Upper lobe of left lung (tissue), 6 donors: ENCODE measurements around the gene FRMD5. TPM values are rescaled to one million over a fixed set of nuclear protein-coding genes. Genes with fewer than 3 reads are reported as not detected.
A peak's percentile ranks its signal among the peaks of the same experiment; 100 is the strongest.

Experiments used
- ATAC-seq, 2 donors: fragments of 200-7000 bp; cut with Tn5 transposase; one replicate each; pipeline ENCODE4 v1.9.1; 2022; ENCODE audit warnings: mild to moderate bottlenecking in 2 of 2, moderate library complexity in 2 of 2; ENCODE audit not compliant: low FRiP score in 2 of 2
- DNase-seq, 2 donors: peaks; one replicate each; pipeline ENCODE4 v3.0.0-alpha.2; 2019 to 2020
- H3K27ac ChIP-seq, 4 donors: fragments of 200-600 bp; sonication (generic); one replicate each; pipeline ENCODE4 v1.5.1; 2016 to 2019
- H3K27me3 ChIP-seq, 4 donors: fragments of 200-600 bp; sonication (generic); one replicate each; pipeline ENCODE4 v1.5.1; 2017 to 2019
- H3K36me3 ChIP-seq, 4 donors: fragments of 200-600 bp; sonication (generic); one replicate each; pipeline ENCODE4 v1.5.1; 2016 to 2019
- H3K4me1 ChIP-seq, 4 donors: fragments of 200-600 bp; sonication (generic); one replicate each; pipeline ENCODE4 v1.5.1; 2018 to 2019
- H3K4me3 ChIP-seq, 4 donors: fragments of 200-600 bp; sonication (generic); one replicate each; pipeline ENCODE4 v1.5.1; 2017 to 2019; ENCODE audit warnings: mild to moderate bottlenecking in 2 of 4, moderate library complexity in 1 of 4
- H3K9me3 ChIP-seq, 4 donors: fragments of 200-600 bp; sonication (generic); one replicate each; pipeline ENCODE4 v1.5.1; 2018 to 2019
- EP300 ChIP-seq, 4 donors: sonication (generic); formaldehyde crosslinking; IDR thresholded peaks; one replicate each; pipeline ENCODE4 v1.5.1; 2017; ENCODE audit warnings: antibody characterized with exemption in 4 of 4, control low read depth in 2 of 4
- POLR2A ChIP-seq, 4 donors: fragments of 450-650 bp; IDR thresholded peaks; one replicate each; pipeline ENCODE4 v1.5.1; 2016 to 2017; ENCODE audit warnings: antibody characterized with exemption in 4 of 4, mild to moderate bottlenecking in 2 of 4
- POLR2AphosphoS5 ChIP-seq, 2 donors: sonication (generic); formaldehyde crosslinking; IDR thresholded peaks; one replicate each; pipeline ENCODE4 v1.5.1; 2017; ENCODE audit warnings: antibody characterized with exemption in 2 of 2
- WGBS, 2 donors: methylation state at CpG; one replicate each; pipeline ENCODE4 v1.1.5; 2017 to 2018; 5-methylcytosine and 5-hydroxymethylcytosine counted together
- total RNA-seq, 6 donors: library from RNA; depleted of rRNA in 4 of 6; stranded (reverse); fragments of >200 nt in 4 of 6; gene quantifications; one replicate each; pipeline versions ENCODE4 v1.1.0 to v1.2.1, GENCODE V29; 2016 to 2021
- TF ChIP-seq, protein P1 (sequence below), 6 experiments: fragments of 450-650 bp in 4 of 6; fragments of 200-600 bp in 2 of 6; sonication (generic) in 2 of 6; IDR thresholded peaks; one replicate each; pipeline ENCODE4 v1.5.1; 2016 to 2019; ENCODE audit warnings: antibody characterized with exemption in 6 of 6
- donor health status: DM: no; HTN: no; CAD: no; lungs with moderate emphysema.
- donor health status: DM: no; HTN: yes; CAD: no; lungs with severe emphysema.

Gene FRMD5
- total RNA-seq, 6 donors from 2014 or later = 0.15 to 1.3 (median 0.99) TPM; not detected in 2

DNA sequence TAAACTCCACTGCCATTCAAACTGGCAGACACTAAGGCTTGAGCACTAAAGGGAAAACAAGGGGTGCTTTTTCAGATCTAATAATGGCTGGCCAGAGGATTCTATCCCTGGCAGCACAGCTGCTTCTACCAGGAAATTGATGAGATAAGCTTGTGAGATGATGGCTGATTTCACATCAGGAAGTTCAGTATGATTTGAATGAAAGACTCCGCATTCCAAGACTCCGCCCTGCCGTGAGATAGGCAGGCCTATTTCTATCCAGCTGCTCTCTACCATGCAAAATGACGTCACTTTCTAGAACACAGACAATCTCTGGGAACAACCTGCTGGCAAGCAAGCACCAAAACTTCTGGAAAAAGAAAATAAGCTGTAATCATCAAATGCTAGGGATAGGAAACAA lies 196.5 kb downstream of the FRMD5 start:
- Histone ChIP-seq H3K27ac (peak overlapping the region in 1 of 4 donors; percentile 4), H3K4me3 (no peak overlapping the region)

GRCh38 chr15:43991206-43991605 lies 203.9 kb downstream of the FRMD5 start:
- TF ChIP-seq POLR2A (IDR thresholded peaks at IDR 0.05) (no peak), EP300 (IDR thresholded peaks at IDR 0.05) (no peak), POLR2AphosphoS5 (IDR thresholded peaks at IDR 0.05) (no peak)
- TF ChIP-seq, protein P1, sequence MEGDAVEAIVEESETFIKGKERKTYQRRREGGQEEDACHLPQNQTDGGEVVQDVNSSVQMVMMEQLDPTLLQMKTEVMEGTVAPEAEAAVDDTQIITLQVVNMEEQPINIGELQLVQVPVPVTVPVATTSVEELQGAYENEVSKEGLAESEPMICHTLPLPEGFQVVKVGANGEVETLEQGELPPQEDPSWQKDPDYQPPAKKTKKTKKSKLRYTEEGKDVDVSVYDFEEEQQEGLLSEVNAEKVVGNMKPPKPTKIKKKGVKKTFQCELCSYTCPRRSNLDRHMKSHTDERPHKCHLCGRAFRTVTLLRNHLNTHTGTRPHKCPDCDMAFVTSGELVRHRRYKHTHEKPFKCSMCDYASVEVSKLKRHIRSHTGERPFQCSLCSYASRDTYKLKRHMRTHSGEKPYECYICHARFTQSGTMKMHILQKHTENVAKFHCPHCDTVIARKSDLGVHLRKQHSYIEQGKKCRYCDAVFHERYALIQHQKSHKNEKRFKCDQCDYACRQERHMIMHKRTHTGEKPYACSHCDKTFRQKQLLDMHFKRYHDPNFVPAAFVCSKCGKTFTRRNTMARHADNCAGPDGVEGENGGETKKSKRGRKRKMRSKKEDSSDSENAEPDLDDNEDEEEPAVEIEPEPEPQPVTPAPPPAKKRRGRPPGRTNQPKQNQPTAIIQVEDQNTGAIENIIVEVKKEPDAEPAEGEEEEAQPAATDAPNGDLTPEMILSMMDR (IDR thresholded peaks at IDR 0.05) = no peak
- H3K4me1 ChIP-seq = no peaks in the 10 kb centered on the region
- H3K36me3 ChIP-seq = no peaks in the 10 kb centered on the region
- no peaks in the 10 kb centered on the region for H3K27me3 ChIP-seq
- DNase-seq (no peak), ATAC-seq (no peak)
- 73 to 92% methylated on average over 2 of the region's 2 CpGs for WGBS, 2 donors
- H3K27ac ChIP-seq = no peak overlapping the region
- H3K4me3 ChIP-seq = no peak overlapping the region
- no peaks in the 10 kb centered on the region for H3K9me3 ChIP-seq

More for the DNA sequence above, 196.5 kb downstream of the FRMD5 start:
- no peaks in the 10 kb centered on the region for H3K27me3 ChIP-seq
- TF ChIP-seq POLR2AphosphoS5 (IDR thresholded peaks at IDR 0.05) = no peak
- peak in 1 of 4 donors; percentile 20 for TF ChIP-seq EP300 (IDR thresholded peaks at IDR 0.05)
- DNase-seq (no peak), ATAC-seq (peak in 1 of 2 donors; percentile 89)
- H3K36me3 ChIP-seq = no peaks in the 10 kb centered on the region
- H3K9me3 ChIP-seq = no peaks in the 10 kb centered on the region
- 56 to 62% methylated on average over 4 of the region's 4 CpGs for WGBS, 2 donors
- H3K4me1 ChIP-seq = peaks cover 0 to 7% (median 7%) of the 10 kb centered on the region in 4 donors

DNA sequence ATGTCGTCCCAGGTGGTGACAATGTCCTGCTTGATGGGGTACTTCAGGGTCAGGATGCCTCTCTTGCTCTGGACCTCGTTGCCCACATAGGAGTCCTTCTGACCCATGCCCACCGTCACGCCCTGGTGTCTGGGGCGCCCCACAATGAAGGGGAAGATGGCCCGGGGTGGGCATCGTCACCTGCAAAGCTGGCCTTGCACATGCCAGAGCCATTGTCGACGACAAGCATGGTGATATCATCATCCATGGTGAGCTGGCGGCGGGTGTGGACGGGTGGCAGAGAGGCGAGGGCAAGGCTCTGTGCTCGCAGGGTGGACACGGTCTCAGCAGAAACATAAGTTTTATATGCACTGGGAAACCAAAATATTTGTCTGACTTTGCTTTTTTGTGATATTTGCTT lies 205.1 kb downstream of the FRMD5 start:
- H3K36me3 ChIP-seq = no peaks in the 10 kb centered on the region
- no peak overlapping the region for H3K27ac ChIP-seq
- no peaks in the 10 kb centered on the region for H3K9me3 ChIP-seq
- no peaks in the 10 kb centered on the region for H3K27me3 ChIP-seq
- 91 to 94% methylated on average over 15 of the region's 15 CpGs for WGBS, 2 donors
- no peak for ATAC-seq
- TF ChIP-seq, protein P1 (IDR thresholded peaks at IDR 0.05) = no peak
- TF ChIP-seq POLR2AphosphoS5 (IDR thresholded peaks at IDR 0.05) (no peak), POLR2A (IDR thresholded peaks at IDR 0.05) (no peak)
- no peak overlapping the region for H3K4me3 ChIP-seq
- DNase-seq = peak in 1 of 2 donors; percentile 59
- H3K4me1 ChIP-seq = no peaks in the 10 kb centered on the region

DNA sequence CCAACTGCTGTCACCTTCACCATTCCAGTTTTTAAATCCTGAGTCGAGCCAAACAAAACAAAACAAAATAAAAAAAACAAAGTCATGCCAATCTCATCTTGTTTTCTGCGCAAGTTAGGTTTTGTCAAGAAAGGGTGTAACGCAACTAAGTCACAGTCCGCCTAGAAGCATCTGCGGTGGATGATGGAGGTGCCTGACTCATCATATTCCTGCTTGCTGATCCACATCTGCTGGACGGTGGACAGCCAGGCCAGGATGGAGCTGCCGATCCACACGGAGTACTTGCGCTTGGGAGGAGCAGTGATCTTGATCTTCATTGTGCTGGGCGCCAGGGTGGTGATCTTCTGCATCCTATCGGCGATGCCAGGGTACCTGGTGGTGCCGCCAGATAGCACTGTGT lies 206.2 kb downstream of the FRMD5 start:
- no peak overlapping the region for H3K4me3 ChIP-seq
- no peaks in the 10 kb centered on the region for H3K27me3 ChIP-seq
- 95 to 97% methylated on average over 12 to 13 of the region's 13 CpGs for WGBS, 2 donors
- no peak for ATAC-seq
- no peaks in the 10 kb centered on the region for H3K4me1 ChIP-seq
- no peak overlapping the region for H3K27ac ChIP-seq
- no peak for DNase-seq
- H3K9me3 ChIP-seq = no peaks in the 10 kb centered on the region
- no peak for TF ChIP-seq POLR2A (IDR thresholded peaks at IDR 0.05)
- H3K36me3 ChIP-seq = no peaks in the 10 kb centered on the region

- 83% methylated on average over 1 of the region's 1 CpG for WGBS, 2 donors
- TF ChIP-seq EP300 (IDR thresholded peaks at IDR 0.05) = no peak
- TF ChIP-seq POLR2A (IDR thresholded peaks at IDR 0.05) = no peak
- TF ChIP-seq, protein P1 (IDR thresholded peaks at IDR 0.05) = no peak
- no peak for TF ChIP-seq POLR2AphosphoS5 (IDR thresholded peaks at IDR 0.05)
- no peak overlapping the region for H3K27ac ChIP-seq
These were observed 207.1 kb downstream of the FRMD5 start for GRCh38 chr15:43987924-43988323.

GRCh38 chr15:43985976-43986680 lies 208.9 kb downstream of the FRMD5 start:
- H3K27ac ChIP-seq = no peak overlapping the region
- no peak overlapping the region for H3K4me3 ChIP-seq
- H3K27me3 ChIP-seq = no peaks in the 10 kb centered on the region
- H3K36me3 ChIP-seq = no peaks in the 10 kb centered on the region
- ATAC-seq (no peak), DNase-seq (no peak)
- TF ChIP-seq POLR2A (IDR thresholded peaks at IDR 0.05) = no peak
- no peak for TF ChIP-seq EP300 (IDR thresholded peaks at IDR 0.05)
- TF ChIP-seq, protein P1 (IDR thresholded peaks at IDR 0.05) = no peak
- H3K4me1 ChIP-seq = no peaks in the 10 kb centered on the region
- WGBS, 2 donors = 60 to 67% methylated on average over 7 of the region's 7 CpGs
- no peaks in the 10 kb centered on the region for H3K9me3 ChIP-seq

More at GRCh38 chr15:43987924-43988323, 207.1 kb downstream of the FRMD5 start:
- DNase-seq (no peak), ATAC-seq (no peak)
- no peaks in the 10 kb centered on the region for H3K9me3 ChIP-seq
- H3K4me1 ChIP-seq = no peaks in the 10 kb centered on the region
- no peaks in the 10 kb centered on the region for H3K27me3 ChIP-seq
- no peaks in the 10 kb centered on the region for H3K36me3 ChIP-seq
- H3K4me3 ChIP-seq = no peak overlapping the region
